Measurements from ENCODE around the gene PTGIS.

Gene PTGIS

DNA sequence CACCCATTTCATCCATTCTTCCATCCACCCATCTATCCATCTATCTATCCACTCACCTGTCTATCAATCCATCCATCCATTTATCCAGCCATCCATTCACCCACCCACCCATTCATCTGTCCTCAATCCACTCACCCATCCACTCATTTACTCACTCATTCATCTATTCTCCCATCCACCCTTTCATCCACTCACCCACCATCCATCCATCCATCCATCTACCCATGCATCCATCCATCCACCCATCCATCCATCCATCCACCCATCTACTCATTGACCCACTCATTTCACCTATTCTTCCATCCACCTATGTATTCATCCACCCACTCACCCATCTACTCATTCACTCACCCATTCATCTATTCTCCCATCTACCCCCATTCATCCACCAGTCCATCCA is 24.2 kb upstream of the PTGIS start:
- in situ Hi-C loops (cut with HindIII; ENCODE audit: low pct_unique_long_range_greater_than_20kb, low sequenced_read_pairs), result no loop called here
- TF ChIP-seq JUND (IDR thresholded peaks at IDR 0.05; ENCODE audit: low read depth), result no peak
- DNase-seq (ENCODE audit: low read depth in 1 of 2, low spot score in 1 of 2), result no peak

GRCh38 chr20:49591217-49591865 is 23.4 kb upstream of the PTGIS start:
- in situ Hi-C loops (cut with HindIII; ENCODE audit: low pct_unique_long_range_greater_than_20kb, low sequenced_read_pairs), result no loop called here
- no peak for TF ChIP-seq JUND (IDR thresholded peaks at IDR 0.05; ENCODE audit: low read depth)
- no peak for DNase-seq (ENCODE audit: low read depth in 1 of 2, low spot score in 1 of 2)

GRCh38 chr20:49590163-49591017 is 22.5 kb upstream of the PTGIS start:
- TF ChIP-seq JUND (IDR thresholded peaks at IDR 0.05; ENCODE audit: low read depth), result no peak
- DNase-seq (ENCODE audit: low read depth in 1 of 2, low spot score in 1 of 2), result no peak
- in situ Hi-C loops (cut with HindIII; ENCODE audit: low pct_unique_long_range_greater_than_20kb, low sequenced_read_pairs), result no loop called here

DNA sequence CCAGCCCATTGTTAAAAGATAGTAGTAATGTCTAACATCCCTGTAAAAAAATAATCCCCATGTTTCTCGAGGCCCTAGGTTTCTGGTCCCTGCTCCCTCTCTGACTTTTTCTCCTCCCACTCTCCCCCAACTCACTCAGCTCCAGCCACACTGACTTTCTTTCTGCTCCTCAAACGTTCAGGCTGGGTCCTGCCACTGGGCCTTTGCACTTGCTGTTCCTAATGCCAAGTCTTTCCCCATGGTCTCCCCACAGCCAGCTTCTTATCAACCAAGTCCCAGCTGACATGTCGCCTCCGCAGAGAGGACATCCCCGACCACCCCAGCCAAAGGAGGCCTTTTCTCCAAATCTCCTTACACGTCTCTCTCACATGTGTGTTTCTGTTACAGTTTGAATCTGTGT is 21.8 kb upstream of the PTGIS start:
- DNase-seq (ENCODE audit: low read depth in 1 of 2, low spot score in 1 of 2), result no peak
- no peak for TF ChIP-seq JUND (IDR thresholded peaks at IDR 0.05; ENCODE audit: low read depth)
- in situ Hi-C loops (cut with HindIII; ENCODE audit: low pct_unique_long_range_greater_than_20kb, low sequenced_read_pairs), result no loop called here

DNA sequence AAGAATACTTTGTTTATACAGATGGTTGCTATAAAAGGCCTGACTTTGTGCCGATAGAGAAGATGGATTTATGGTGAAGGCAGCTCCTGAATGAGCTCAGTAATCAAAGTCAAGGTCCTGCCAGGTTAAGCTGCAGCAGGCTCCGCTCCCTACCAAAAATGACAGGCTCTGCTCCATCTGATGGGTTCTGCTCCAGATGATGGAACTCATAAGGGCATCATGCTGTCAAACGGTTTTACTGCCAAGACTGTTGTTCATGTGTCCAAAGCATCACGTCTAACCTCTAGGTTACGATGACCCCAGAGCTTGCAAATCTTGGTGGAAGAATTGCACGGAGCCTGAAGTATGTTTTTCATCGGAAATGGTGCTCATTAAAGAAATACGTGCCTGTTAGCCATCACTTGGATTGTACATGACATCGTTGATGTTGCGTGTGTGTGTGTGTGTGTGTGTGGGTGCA is 19.2 kb upstream of the PTGIS start:
- DNase-seq (ENCODE audit: low read depth in 1 of 2, low spot score in 1 of 2), result no peak
- in situ Hi-C loops (cut with HindIII; ENCODE audit: low pct_unique_long_range_greater_than_20kb, low sequenced_read_pairs), result no loop called here
- no peak for TF ChIP-seq JUND (IDR thresholded peaks at IDR 0.05; ENCODE audit: low read depth)

- in situ Hi-C loops (cut with HindIII; ENCODE audit: low pct_unique_long_range_greater_than_20kb, low sequenced_read_pairs), result no loop called here
- TF ChIP-seq JUND (IDR thresholded peaks at IDR 0.05; ENCODE audit: low read depth), result no peak
- DNase-seq (ENCODE audit: low read depth in 1 of 2, low spot score in 1 of 2), result no peak
Observed at GRCh38 chr20:49585585-49586245, 17.8 kb upstream of the PTGIS start.

DNA sequence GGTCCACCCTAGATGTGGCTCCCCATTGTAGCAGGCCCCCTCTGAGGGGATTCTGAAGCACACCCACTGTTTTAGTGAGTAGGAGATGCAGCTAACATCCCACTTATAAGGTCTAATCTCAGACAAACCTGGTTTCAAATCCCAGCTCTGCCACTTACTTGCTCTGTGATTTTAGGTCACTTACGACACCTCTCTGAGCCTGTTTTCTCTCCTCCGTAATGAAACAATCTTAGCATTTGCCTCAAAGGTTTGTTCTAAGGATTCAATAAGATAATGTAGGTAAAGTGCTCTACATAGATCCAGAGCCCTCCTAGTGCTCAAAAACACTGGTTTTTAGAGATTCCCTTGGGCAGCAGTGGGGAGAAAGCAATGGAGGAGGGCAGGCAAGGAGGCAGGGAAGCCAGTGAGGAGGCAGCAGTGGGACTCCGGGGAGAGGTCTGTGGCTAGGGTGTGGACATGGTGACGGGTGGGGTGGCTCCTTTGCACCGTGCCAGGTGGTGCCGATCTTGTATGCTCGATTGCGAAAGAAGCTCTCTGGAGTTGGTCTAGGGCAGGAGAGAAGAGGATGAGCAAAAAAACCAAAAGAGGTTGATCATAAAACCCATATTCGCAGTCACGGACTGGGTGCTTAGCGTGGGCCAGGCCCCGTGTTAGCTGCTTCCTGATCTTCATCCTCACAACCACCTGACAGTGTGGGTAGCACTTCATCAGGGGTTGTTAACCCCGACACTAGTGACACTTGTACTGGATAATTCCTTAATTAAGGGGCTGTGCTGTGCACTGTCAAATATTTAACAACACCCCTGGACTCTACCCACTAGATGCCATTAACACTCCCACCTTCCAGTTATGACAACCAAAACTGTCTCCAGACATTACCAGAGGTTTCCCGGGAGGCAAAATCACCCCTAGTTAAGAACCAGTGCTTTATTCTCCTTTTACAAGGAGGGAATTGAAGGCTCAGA is 16.8 kb upstream of the PTGIS start:
- in situ Hi-C loops (cut with HindIII; ENCODE audit: low pct_unique_long_range_greater_than_20kb, low sequenced_read_pairs), result no loop called here
- no peak for TF ChIP-seq JUND (IDR thresholded peaks at IDR 0.05; ENCODE audit: low read depth)
- DNase-seq (ENCODE audit: low read depth in 1 of 2, low spot score in 1 of 2), result no peak

DNA sequence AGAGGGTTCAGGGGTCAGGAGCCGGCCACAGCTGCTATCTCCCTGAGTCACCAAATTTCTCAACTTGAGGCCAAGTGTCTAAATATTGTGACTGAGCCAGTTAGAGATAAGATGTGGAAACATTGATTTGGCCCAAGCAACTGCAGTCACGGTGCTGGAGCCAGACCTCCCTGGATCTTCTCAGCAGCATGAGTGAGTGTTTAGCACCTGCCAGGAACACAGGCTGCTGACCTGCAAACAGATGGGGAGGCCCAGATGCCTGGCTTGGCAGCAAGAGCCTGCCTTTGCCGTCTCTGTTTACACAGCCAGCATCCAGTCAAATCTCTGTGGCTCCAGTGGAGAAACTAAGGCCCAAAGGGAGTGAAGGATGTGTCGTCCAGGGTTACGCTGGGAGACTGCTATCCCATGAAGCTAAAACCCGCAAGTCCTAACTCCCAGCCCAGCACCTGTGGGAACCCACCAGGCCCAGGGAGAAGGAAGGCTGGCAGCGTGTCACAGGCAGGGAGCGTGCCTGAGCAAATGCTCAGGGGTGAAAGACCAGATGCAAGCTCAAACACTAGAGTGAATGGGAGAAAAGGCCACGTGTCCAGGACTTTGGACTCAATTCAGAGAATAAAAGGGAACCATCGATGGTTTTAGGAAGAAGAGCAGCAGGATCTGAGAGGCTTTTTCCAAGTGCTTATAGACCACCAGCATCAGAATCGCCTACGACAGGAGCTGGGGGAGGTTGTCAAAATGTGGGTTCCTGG is 15.9 kb upstream of the PTGIS start:
- in situ Hi-C loops (cut with HindIII; ENCODE audit: low pct_unique_long_range_greater_than_20kb, low sequenced_read_pairs), result no loop called here
- peak in 1 of 2 experiments; percentile 36 for DNase-seq (ENCODE audit: low read depth in 1 of 2, low spot score in 1 of 2)
- no peak for TF ChIP-seq JUND (IDR thresholded peaks at IDR 0.05; ENCODE audit: low read depth)

DNA sequence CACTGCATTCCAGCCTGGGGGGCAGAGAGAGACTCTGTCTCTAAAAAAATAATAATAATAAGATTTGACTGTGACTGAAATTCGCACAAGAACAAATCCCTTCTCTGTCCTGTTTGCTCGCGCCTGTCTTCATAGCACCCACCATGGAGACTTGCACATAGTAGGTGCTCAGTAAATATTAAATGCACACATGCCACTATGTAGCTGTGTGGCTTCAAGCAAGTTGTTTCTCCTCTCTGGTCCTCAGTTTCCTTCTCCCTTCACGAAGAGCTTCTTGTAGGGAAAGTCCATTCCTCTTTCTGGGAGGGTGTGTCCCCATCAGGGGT is 15.4 kb upstream of the PTGIS start:
- no peak for TF ChIP-seq JUND (IDR thresholded peaks at IDR 0.05; ENCODE audit: low read depth)
- in situ Hi-C loops (cut with HindIII; ENCODE audit: low pct_unique_long_range_greater_than_20kb, low sequenced_read_pairs), result no loop called here
- no peak for DNase-seq (ENCODE audit: low read depth in 1 of 2, low spot score in 1 of 2)

DNA sequence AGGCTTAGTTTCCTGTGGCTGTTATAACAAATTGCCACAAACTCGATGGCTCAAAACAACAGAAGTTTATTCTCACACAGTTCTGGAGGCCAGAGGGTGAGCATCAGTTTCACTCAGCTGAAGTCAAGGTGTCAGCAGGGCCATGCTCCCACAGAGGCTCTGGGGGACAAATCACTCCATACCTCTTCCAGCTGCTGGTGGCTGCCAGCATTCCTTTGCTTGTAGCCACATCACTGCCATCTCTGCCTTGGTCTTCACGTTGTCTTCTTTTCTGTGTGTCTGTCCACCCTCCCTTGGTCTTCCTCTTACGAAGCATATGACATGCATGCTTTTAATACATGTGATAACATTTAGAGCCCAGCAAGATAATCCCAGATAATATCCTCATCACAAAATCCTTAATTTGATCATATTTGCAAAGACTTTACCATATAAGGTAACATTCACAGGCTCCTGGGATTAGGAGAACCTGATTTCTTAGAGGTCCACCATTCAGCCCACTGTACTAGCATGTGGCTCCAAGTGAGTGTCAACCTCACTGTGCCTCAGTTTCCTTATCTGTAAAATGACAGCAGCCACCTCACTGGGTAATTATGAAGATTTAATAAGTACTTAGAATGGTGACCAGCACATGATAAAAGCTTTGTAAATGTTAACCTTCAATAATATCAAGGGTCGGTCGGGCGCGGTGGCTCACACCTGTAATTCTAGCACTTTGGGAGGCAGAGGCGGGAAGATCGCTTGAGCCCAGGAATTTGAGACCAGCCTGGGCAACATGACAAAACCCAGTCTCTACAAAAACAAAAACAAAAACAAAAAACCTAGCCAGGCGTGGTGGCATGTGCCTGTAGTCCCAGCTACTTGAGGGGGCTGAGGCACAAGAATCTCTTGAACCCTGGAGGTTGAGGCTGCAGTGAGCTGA is 14.7 kb upstream of the PTGIS start:
- in situ Hi-C loops (cut with HindIII; ENCODE audit: low pct_unique_long_range_greater_than_20kb, low sequenced_read_pairs), result no loop called here
- no peak for DNase-seq (ENCODE audit: low read depth in 1 of 2, low spot score in 1 of 2)

DNA sequence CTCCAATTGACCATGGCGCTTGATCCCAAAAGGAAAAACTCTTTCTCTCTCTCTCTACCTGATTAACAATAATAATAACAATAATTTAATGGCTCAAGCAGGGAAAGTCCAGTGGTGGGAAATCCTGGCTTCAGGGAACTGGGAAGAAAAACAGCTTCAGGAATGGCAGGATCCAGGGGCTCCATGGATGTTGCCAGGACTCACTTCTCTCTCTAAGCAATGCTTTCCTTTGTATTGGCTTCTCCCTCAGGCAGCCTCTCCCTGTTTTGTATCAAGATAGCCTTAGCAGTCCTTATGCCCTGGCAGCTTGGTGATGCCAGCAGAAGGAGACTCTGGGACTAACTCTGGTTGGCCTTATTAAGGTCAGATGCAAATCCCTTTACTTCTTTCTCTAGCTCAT is 13.5 kb upstream of the PTGIS start:
- DNase-seq (ENCODE audit: low read depth in 1 of 2, low spot score in 1 of 2), result no peak
- in situ Hi-C loops (cut with HindIII; ENCODE audit: low pct_unique_long_range_greater_than_20kb, low sequenced_read_pairs), result no loop called here
- no peak for TF ChIP-seq JUND (IDR thresholded peaks at IDR 0.05; ENCODE audit: low read depth)

More for the DNA sequence above, 14.7 kb upstream of the PTGIS start:
- TF ChIP-seq JUND (IDR thresholded peaks at IDR 0.05; ENCODE audit: low read depth), result no peak

Data from T47D (cell line).